IPS-18a (cell line): ENCODE measurements around the gene CCL14.

ENCODE experiments used
- H3K27ac ChIP-seq: one replicate; pipeline ENCODE4 v1.5.1; 2013; ENCODE audit warnings: low read length
- H3K27me3 ChIP-seq: one replicate; pipeline ENCODE4 v1.6.1; 2013; ENCODE audit warnings: mild to moderate bottlenecking, low read length; ENCODE audit not compliant: control insufficient read depth, insufficient read depth
- H3K36me3 ChIP-seq: one replicate; pipeline ENCODE4 v1.6.1; 2013; ENCODE audit warnings: low read depth, low read length; ENCODE audit not compliant: control insufficient read depth
- H3K4me1 ChIP-seq: one replicate; pipeline ENCODE4 v1.6.1; 2013; ENCODE audit warnings: low read depth, low read length; ENCODE audit not compliant: control insufficient read depth
- H3K4me3 ChIP-seq: one replicate; pipeline ENCODE4 v1.5.1; 2013; ENCODE audit warnings: low read length
- H3K9ac ChIP-seq: one replicate; pipeline ENCODE4 v1.6.1; 2013; ENCODE audit warnings: mild to moderate bottlenecking, low read length, moderate library complexity
- H3K9me3 ChIP-seq: one replicate; pipeline ENCODE4 v1.6.1; 2013; ENCODE audit warnings: low read depth, low read length; ENCODE audit not compliant: control insufficient read depth

The CCL14 gene

DNA sequence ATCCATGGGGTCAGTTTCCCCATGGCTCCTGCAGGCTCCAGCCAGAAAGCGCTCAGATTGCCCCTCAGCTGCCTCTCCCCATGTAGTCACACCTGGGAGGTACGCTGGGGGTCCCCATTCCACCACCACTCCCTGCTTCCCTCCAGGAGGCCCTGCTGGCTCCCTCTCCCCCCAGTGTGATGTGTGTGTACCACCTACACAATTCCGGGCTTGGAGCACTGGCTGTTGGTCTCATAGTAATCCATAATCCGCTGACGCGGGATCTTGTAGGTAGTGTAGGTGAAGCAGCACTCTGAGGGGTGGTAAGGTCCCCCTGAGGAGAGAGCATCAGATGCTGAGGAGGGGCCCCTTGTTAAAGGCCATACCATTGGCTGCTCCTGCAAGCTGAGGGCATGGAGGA, 2.4 kb downstream of the CCL14 start:
- Histone ChIP-seq H3K36me3 (no peaks in the 10 kb centered on the region), H3K4me3 (no peak overlapping the region), H3K27me3 (no peaks in the 10 kb centered on the region), H3K9ac (no peak overlapping the region), H3K9me3 (no peaks in the 10 kb centered on the region), H3K27ac (no peak overlapping the region), H3K4me1 (no peaks in the 10 kb centered on the region)

DNA sequence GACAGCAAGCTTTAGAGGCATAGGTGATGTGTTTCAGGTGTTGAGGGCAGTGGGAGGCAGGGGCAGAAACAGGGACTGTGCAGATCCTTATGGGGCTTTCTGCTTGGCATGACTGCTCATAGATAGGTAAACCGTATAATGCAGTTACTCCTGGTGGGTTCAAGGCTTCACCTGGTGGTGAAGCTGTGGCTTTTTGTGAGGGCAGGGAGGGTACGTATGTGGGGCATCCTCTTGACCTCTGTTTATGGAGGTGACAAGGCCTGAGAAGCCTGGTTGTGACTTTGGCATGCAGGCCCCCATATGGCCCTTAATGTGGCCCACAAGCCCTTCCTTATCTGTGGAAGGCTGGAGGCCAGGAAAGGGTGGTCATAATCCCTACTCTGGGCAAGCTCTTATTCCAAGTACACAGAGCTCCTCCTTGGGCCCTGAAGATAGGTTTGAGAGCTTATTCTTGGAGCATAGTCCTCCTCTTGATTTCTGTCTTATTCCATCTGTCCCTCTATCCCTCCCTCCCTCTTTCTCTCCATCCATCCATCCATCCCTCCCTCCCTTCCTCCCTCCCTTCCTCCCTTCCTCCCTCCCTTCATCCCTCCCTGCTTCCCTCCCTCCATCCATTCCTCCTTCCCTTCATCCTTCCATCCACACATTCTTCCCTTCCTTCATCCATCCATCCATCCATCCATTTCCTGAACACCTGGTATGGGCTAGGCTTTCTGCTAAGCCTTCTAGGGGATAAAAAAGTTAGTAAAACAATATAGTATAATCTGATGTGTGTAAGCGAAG, 3.9 kb downstream of the CCL14 start:
- Histone ChIP-seq H3K36me3 (no peaks in the 10 kb centered on the region), H3K9me3 (no peaks in the 10 kb centered on the region), H3K4me3 (no peak overlapping the region), H3K27ac (no peak overlapping the region), H3K27me3 (no peaks in the 10 kb centered on the region), H3K4me1 (no peaks in the 10 kb centered on the region), H3K9ac (no peak overlapping the region)

DNA sequence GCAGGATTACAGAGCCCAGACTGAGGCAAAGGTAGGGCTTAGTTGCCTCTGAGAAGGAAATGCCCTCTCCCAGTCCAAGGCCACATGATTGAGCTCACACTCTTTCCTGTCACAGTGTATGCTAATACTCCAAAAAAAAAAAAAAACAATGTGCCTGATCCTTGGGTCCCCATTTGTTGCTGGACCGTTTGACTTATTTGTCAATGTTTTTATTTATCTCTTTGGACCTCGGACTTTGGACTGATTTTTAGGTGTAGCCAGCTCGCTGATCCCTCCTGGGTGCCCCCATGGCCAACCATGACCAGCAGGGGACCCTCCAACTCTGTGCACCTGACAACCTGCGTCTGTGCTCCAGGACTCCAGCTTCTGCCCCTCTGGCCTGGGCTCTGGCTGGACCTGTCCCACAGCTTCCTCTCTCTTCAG, 4.6 kb downstream of the CCL14 start:
- no peak overlapping the region for H3K9ac ChIP-seq
- no peaks in the 10 kb centered on the region for H3K36me3 ChIP-seq
- H3K27me3 ChIP-seq = no peaks in the 10 kb centered on the region
- H3K4me3 ChIP-seq = no peak overlapping the region
- H3K27ac ChIP-seq = no peak overlapping the region
- no peaks in the 10 kb centered on the region for H3K4me1 ChIP-seq
- H3K9me3 ChIP-seq = no peaks in the 10 kb centered on the region

DNA sequence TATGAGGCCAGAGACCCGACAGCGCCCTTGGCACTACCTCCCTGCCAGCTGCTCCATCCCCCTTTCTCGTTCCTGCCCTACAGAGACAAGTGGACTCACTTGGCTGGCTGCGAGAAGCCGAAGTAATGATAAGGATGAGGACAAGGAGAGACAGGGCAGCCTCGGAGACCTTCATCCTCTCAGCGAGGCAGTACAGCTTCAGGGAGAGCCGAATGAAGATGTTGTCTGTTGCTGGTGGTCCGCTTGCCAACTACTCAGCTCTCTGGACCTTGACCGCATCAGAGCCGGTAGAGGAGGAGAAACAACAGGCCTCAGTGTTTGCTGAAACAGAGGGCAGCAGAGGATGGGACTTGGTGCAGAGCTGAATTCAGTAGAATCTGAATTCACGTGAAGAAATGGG, 5.3 kb downstream of the CCL14 start, which contains the start of gene CCL16:
TSS of gene CCL16 (minus strand) at position 252 of the 400 bp plus-strand sequence. CDS start at position 175, 77 bp downstream.
- H3K9ac ChIP-seq = no peak within 1 kb of the TSS
- H3K36me3 ChIP-seq = no peaks in the 10 kb centered on the region
- no peaks in the 10 kb centered on the region for H3K27me3 ChIP-seq
- no peak within 1 kb of the TSS for H3K27ac ChIP-seq
- H3K4me3 ChIP-seq = no peak within 1 kb of the TSS
- no peaks in the 10 kb centered on the region for H3K4me1 ChIP-seq
- H3K9me3 ChIP-seq = no peaks in the 10 kb centered on the region

DNA sequence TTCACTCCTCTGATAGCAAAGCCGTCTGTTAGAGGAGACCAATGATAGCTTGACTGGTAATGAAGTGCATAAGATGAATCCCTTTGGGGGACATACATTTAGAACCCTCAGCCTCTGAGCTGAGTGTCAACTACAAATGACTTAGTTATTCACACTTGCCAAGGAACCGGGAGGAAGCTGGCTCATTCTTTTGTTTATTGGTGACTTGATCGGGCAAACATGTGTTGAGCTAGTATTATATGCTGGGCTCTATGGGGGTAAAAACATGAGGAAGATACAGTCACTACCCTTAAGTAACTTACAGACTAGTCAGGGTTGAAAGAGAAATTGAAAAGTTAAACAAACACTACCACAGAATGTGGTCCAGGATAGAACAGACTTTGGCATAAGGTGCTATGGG, 8.2 kb downstream of the CCL14 start:
- H3K4me1 ChIP-seq = no peaks in the 10 kb centered on the region
- H3K9me3 ChIP-seq = no peaks in the 10 kb centered on the region
- no peak overlapping the region for H3K27ac ChIP-seq
- no peak overlapping the region for H3K9ac ChIP-seq
- H3K27me3 ChIP-seq = no peaks in the 10 kb centered on the region
- H3K36me3 ChIP-seq = no peaks in the 10 kb centered on the region
- H3K4me3 ChIP-seq = no peak overlapping the region

DNA sequence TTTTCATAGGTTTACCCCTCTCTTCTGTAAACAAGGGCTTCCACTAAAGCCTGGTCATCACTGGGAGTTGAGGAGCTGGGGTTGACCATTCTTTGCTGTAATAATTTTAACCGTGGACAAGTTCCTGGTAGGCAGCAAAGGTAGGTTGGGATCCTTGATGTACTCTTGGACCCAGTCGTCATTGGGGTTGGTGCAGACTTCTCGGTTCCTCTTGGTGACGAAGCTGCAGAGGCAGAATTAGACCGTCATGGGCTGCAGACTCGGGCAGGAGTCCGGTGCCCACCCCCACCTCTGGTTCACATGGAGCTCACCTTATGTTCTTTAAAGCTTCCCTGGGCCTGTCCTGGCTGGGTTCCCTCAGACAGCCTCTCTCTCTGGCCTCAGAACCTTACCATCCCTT, 9.0 kb downstream of the CCL14 start:
- H3K4me1 ChIP-seq = no peaks in the 10 kb centered on the region
- H3K4me3 ChIP-seq = no peak overlapping the region
- no peaks in the 10 kb centered on the region for H3K9me3 ChIP-seq
- H3K9ac ChIP-seq = no peak overlapping the region
- no peaks in the 10 kb centered on the region for H3K27me3 ChIP-seq
- no peaks in the 10 kb centered on the region for H3K36me3 ChIP-seq
- no peak overlapping the region for H3K27ac ChIP-seq

DNA sequence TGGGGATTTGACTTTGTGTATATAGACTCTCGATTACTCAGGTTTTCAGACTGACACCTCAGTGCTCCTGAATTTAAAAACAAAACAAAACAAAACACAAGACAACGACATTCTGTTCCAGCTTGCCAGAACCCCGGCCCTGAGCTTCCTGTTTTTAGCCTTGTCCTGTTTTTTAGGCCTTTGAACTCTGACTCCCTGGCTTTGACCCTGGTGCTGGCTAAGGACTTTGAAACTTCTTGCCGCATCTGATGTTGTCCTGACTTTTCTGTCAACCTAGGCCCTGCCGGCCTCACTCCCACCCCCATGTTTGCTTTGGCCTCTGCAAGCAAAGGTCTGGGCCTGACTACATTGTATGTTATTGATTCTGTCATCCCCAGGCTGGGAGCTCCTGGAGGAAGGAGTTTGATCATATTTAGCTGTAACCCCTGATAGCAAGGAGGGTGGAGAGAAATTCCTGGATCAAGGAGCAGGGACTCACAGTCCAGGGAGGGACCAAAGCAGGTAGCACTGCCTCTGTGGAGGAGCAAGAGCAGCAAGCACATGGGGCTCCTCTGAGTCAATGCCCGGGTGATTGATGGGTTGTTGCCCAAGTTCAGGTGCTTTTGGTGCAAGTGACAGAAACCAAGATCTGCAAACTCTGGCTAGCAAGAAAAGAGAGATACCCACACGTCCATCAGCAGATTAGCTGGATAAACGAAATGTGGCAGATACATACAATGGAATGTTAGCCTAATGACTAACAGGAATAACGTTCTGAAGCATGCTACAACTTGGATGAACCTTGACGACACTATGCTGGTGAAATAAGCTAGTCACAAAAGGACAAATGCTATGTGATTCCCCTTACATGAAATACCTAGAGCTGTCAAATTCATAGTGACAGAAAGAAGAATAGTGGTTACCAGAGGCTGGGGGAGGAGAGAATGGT, 12.9 kb downstream of the CCL14 start:
- Histone ChIP-seq H3K36me3 (no peaks in the 10 kb centered on the region), H3K27me3 (no peaks in the 10 kb centered on the region), H3K4me1 (peaks cover 3% of the 10 kb centered on the region), H3K27ac (no peak overlapping the region), H3K9ac (no peak overlapping the region), H3K4me3 (no peak overlapping the region), H3K9me3 (no peaks in the 10 kb centered on the region)

DNA sequence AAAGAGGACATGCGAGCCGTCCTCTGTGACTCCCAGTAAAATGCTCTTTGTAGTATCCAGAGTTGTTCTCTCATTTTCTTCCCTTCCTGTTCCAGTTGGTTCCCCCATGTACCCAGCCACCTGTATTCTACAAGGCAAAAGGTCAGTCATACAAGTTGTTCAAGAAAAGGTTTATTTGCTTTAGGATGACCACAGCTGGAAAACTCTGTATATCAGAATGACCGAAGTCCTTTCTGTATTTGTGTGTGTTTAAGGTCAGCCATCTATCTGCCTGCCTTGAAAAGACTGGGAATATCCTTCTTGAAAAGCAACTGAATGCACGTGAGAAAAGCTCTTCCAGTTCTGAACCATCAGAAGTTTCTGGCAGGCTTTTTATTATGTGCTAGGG, 13.6 kb downstream of the CCL14 start:
- Histone ChIP-seq H3K9ac (no peak overlapping the region), H3K36me3 (no peaks in the 10 kb centered on the region), H3K4me3 (no peak overlapping the region), H3K4me1 (peaks cover 3% of the 10 kb centered on the region), H3K9me3 (no peaks in the 10 kb centered on the region), H3K27ac (no peak overlapping the region), H3K27me3 (no peaks in the 10 kb centered on the region)

DNA sequence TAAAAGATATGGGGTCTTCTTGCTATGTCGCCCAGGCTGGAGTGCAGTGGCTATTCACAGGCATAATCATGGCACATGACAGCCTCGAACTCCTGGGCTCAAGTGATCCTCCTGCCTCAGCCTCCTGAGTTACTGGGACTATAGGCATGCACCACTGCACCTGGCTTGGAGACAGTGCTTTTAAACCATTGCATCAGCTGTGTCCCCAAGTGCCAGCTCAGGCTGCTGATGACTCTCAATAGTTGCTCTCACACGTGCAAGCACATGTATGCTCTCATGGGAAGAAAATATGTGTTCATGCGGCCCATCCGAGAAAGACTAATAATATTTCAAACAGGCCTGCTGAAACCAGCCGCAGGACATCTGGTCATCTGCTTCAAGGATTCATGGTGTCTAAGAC, 14.0 kb downstream of the CCL14 start:
- H3K9ac ChIP-seq = no peak overlapping the region
- no peaks in the 10 kb centered on the region for H3K9me3 ChIP-seq
- peaks cover 3% of the 10 kb centered on the region for H3K4me1 ChIP-seq
- no peak overlapping the region for H3K4me3 ChIP-seq
- no peak overlapping the region for H3K27ac ChIP-seq
- no peaks in the 10 kb centered on the region for H3K27me3 ChIP-seq
- no peaks in the 10 kb centered on the region for H3K36me3 ChIP-seq

DNA sequence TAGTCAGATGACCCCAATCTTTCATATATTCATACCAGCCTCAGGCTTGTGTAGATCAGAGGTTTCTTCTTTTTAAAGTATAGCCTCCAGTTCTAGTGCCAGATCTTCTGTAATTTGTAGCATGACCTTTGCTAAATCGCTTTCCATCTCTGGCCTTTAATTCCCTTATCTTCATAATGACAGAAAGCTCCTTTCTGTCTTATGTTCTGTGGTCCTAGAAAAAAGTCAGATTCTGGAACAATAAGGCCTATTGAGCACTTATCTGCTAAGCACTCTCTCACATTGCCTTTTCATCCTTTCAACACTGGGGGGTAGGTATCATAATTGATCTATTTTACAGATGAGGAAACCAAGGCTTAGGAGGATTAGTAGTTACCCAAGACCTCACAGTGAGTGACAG, 14.5 kb downstream of the CCL14 start:
- H3K27me3 ChIP-seq = no peaks in the 10 kb centered on the region
- no peak overlapping the region for H3K9ac ChIP-seq
- H3K4me3 ChIP-seq = no peak overlapping the region
- no peaks in the 10 kb centered on the region for H3K9me3 ChIP-seq
- H3K4me1 ChIP-seq = peaks cover 3% of the 10 kb centered on the region
- H3K27ac ChIP-seq = no peak overlapping the region
- no peaks in the 10 kb centered on the region for H3K36me3 ChIP-seq

DNA sequence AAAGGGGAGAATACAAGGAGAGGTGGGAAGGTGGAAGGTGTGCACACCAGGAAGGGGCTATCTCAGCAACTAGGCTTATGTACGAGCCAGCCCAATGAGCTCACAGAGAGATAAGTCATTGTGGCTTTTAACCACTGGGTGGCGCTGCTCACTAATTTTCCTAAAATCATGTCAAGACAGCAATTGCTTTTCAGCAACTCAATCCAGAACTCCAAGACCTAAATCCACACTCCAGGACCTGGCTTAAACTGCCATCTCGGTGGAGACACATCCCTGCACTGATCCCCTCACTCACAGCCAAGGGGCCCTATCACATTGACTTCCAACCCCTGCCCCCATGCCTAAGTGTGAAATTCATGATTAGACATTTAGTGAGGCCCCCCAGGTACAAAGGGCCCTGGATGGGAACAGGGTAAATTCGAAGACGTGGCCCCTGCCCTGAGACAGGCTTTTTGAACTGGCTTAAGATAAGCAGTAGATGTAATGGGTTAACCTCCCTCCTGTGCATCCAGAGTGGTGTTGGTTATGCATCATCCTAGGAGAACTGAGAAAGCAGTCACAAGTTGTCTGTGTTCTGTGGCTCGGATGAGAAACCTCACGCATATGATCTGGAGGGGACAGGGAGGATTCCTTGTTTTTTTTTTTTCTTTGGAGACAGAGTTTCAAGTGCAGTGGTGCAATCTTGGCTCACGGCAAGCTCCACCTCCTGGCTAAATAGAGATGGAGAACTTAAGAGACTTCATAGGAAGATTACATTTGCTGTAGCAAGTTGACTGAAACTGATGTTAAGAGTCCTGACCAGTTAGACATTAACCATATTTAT, 16.8 kb downstream of the CCL14 start:
- no peak overlapping the region for H3K27ac ChIP-seq
- no peaks in the 10 kb centered on the region for H3K36me3 ChIP-seq
- peaks cover 3% of the 10 kb centered on the region for H3K4me1 ChIP-seq
- H3K9me3 ChIP-seq = no peaks in the 10 kb centered on the region
- no peaks in the 10 kb centered on the region for H3K27me3 ChIP-seq
- no peak overlapping the region for H3K4me3 ChIP-seq
- no peak overlapping the region for H3K9ac ChIP-seq
